Thoracic aorta (tissue), 2 donors: Measurements from ENCODE around the gene RPL21. TPM values are rescaled to one million over a fixed set of nuclear protein-coding genes. Genes with fewer than 3 reads are reported as not detected.

Experiments
- ATAC-seq: fragments of 150-250 bp; one replicate; pipeline ENCODE4 v1.8.0; 2017; ENCODE audit warnings: low read depth; ENCODE audit not compliant: insufficient number of reproducible peaks, low FRiP score
- DNase-seq: peaks from one replicate; pipeline ENCODE4 v3.0.0-alpha.2; 2020; ENCODE audit warnings: low spot score
- H3K27ac ChIP-seq, 2 donors: fragments of 200-600 bp; sonication (generic); 1 replicate in 1 of 2; 2 replicates in 1 of 2; pipeline ENCODE4 v1.5.1; 2016; ENCODE audit warnings: mild to moderate bottlenecking in 2 of 2, moderate library complexity in 2 of 2
- H3K27me3 ChIP-seq: fragments of 200-600 bp; sonication (generic); replicated peaks from 2 replicates; pipeline ENCODE4 v1.6.0; 2016; ENCODE audit warnings: mild to moderate bottlenecking; ENCODE audit not compliant: insufficient read depth
- H3K36me3 ChIP-seq: fragments of 200-600 bp; sonication (generic); one replicate; pipeline ENCODE4 v1.5.1; 2016
- H3K4me1 ChIP-seq, 2 donors: fragments of 200-600 bp; sonication (generic); 1 replicate in 1 of 2; 2 replicates in 1 of 2; pipeline versions ENCODE4 v1.5.1 to v1.6.0; 2016; ENCODE audit warnings: low read depth in 2 of 2, mild to moderate bottlenecking in 1 of 2; ENCODE audit not compliant: control insufficient read depth in 1 of 2
- H3K4me3 ChIP-seq: fragments of 200-600 bp; sonication (generic); 2 replicates; pipeline ENCODE4 v1.5.1; 2016; ENCODE audit warnings: mild to moderate bottlenecking
- H3K9me3 ChIP-seq: fragments of 200-600 bp; sonication (generic); 2 replicates; pipeline ENCODE4 v1.5.1; 2016
- total RNA-seq, 2 donors: library from RNA; depleted of rRNA; stranded (reverse); fragments of >200 nt; gene quantifications; one replicate each; pipeline versions ENCODE4 v1.1.0 to v1.2.3, GENCODE V29; 2016
- TF ChIP-seq, protein P1 (sequence below): fragments of 200-600 bp; sonication (generic); IDR thresholded peaks from one replicate; pipeline ENCODE4 v1.5.1; 2019; ENCODE audit warnings: antibody characterized with exemption

The RPL21 gene
- total RNA-seq, 2 donors from 2014 or later, result 512 to 565 TPM

DNA sequence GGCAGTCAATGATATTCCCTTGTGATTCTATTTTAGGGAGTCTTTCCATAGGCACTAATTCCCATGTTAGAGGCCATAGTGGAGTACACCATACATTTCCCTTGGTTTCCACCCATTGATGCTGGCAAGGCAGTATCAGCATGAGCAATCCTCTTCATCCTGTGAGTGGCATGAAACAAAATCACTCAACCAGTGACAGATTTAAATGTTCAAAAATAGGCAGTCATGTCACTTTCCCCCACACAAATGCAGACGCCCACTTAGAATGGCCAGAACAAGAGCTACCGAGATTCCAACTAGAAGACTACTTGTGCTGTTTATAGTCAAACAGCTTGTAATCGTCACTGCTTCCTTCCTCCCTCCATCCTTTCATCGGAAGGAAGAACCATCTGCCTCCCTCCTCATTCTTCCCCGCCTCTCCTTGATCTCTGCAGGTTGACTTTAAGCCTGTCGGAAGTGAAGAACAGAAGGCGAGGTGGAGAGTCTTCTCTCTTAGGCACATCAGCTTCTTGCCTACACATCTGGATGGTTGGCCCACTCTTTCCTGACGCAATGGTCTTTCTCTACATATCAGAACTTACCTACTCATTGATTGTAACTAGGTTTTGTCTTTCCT, 41.8 kb downstream of the RPL21 start:
- Histone ChIP-seq H3K36me3 (no peaks in the 10 kb centered on the region), H3K27ac (no peak overlapping the region)

DNA sequence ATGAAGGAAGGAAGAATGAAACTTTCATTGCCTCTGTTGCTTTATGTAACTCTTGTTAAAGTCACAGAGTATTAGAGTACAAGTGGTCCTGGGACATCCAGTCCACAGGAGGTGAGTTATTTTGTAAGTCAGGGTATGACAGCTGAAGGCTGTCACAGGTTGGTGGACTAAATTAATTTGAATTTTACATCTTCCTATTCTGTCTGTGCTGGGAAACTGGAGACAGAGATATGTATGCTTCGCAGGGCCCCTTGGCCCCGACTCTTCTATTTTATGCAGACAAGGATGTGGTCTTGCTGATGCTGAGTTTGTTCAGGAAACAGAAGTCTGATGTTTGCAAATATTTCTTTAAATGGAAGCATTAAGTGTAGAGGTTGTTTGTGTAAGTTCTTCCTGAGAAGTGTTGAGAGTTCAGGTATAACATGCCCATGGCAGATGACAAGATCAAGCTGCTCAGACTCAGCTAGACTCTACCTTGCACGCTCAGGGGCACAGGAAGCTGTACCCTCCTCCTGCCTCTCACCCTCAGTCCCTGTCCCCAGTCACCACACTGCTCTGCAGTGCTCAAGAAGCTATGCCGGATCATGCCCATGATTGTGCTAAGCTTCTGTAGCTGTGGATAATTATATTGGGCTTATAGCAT, 42.6 kb downstream of the RPL21 start:
- no peaks in the 10 kb centered on the region for H3K9me3 ChIP-seq
- no peaks in the 10 kb centered on the region for H3K27me3 ChIP-seq
- peaks cover 9 to 16% of the 10 kb centered on the region in 2 donors for H3K4me1 ChIP-seq
- no peak overlapping the region for H3K4me3 ChIP-seq
- H3K27ac ChIP-seq, result no peak overlapping the region
- DNase-seq (no peak), ATAC-seq (no peak)
- TF ChIP-seq, protein P1, sequence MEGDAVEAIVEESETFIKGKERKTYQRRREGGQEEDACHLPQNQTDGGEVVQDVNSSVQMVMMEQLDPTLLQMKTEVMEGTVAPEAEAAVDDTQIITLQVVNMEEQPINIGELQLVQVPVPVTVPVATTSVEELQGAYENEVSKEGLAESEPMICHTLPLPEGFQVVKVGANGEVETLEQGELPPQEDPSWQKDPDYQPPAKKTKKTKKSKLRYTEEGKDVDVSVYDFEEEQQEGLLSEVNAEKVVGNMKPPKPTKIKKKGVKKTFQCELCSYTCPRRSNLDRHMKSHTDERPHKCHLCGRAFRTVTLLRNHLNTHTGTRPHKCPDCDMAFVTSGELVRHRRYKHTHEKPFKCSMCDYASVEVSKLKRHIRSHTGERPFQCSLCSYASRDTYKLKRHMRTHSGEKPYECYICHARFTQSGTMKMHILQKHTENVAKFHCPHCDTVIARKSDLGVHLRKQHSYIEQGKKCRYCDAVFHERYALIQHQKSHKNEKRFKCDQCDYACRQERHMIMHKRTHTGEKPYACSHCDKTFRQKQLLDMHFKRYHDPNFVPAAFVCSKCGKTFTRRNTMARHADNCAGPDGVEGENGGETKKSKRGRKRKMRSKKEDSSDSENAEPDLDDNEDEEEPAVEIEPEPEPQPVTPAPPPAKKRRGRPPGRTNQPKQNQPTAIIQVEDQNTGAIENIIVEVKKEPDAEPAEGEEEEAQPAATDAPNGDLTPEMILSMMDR, result no peak
- no peaks in the 10 kb centered on the region for H3K36me3 ChIP-seq

More for the DNA sequence above, 41.8 kb downstream of the RPL21 start:
- ATAC-seq, result no peak
- Histone ChIP-seq H3K4me1 (peaks cover 9 to 18% of the 10 kb centered on the region in 2 donors), H3K4me3 (no peak overlapping the region), H3K9me3 (no peaks in the 10 kb centered on the region), H3K27me3 (no peaks in the 10 kb centered on the region)
- TF ChIP-seq, protein P1, result no peak
- no peak for DNase-seq

DNA sequence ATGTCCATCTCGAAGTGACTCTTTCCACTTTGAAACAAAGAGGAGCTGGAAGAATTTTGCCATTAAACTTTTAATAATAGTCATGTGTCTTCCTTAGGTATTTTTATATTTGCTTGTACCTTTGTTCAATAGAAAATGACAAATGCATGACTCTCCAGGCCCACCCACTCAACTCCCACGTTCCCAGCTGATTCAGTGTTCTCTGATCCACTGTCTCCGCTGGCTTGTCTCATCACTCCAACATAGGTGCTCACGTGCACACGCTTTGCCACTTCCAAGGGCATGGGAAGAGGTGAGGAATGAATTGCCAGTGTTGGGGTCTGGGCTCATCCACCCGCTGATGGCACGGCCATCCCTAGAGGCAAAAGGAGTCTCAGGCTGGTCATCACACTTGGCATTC, 43.7 kb downstream of the RPL21 start:
- no peak overlapping the region for H3K4me3 ChIP-seq
- H3K36me3 ChIP-seq, result no peaks in the 10 kb centered on the region
- no peak for ATAC-seq
- TF ChIP-seq, protein P1, result no peak
- H3K27me3 ChIP-seq, result no peaks in the 10 kb centered on the region
- peaks cover 4 to 5% of the 10 kb centered on the region in 2 donors for H3K4me1 ChIP-seq
- H3K27ac ChIP-seq, result no peak overlapping the region
- DNase-seq, result no peak
- no peaks in the 10 kb centered on the region for H3K9me3 ChIP-seq

DNA sequence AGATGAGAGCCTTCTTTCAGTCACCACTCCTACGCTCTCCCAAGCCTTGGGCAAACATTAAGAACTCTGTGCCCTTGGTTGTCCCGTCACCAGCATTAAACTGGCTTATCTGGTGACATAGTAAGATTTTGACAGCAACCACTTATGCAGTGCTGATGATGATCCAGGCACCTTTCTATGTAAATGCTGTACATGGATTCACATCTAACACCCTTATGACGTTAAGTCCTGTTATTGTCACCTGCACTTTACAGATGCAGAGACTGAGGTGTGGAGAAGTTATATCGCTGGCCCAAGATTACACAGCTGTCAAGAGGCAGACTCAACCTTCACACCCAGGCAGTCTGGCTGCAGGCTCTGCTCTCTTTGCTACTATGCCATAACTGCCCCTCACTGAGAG, 44.3 kb downstream of the RPL21 start:
- TF ChIP-seq, protein P1, result no peak
- Histone ChIP-seq H3K9me3 (no peaks in the 10 kb centered on the region), H3K27ac (no peak overlapping the region), H3K4me1 (no peaks in the 10 kb centered on the region), H3K36me3 (no peaks in the 10 kb centered on the region), H3K27me3 (no peaks in the 10 kb centered on the region), H3K4me3 (no peak overlapping the region)
- ATAC-seq, result no peak
- no peak for DNase-seq

DNA sequence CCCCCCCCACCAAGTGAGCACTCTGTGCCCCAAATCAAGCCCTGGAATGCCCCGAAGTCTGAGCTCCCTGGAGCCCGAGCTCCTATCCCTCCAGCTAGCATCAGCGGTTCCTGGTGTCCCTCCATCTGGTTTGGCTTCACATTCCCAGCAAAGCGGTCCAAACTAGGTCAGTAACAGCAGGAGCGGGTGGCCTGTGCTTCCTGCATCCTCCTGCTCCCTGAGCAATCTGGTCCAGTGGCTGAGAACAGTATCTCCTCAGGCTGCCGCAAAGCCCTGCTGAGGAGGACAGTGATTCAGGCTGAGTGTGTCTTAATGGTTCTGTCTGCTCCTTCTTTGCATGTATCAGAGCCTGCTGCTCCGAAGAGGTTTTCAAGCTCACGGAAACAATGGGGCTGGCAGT, 45.1 kb downstream of the RPL21 start:
- Histone ChIP-seq H3K27me3 (no peaks in the 10 kb centered on the region), H3K9me3 (no peaks in the 10 kb centered on the region), H3K27ac (no peak overlapping the region), H3K36me3 (no peaks in the 10 kb centered on the region), H3K4me3 (no peak overlapping the region), H3K4me1 (no peaks in the 10 kb centered on the region)
- DNase-seq (no peak), ATAC-seq (no peak)
- TF ChIP-seq, protein P1, result no peak
